AG09309 (cell line): Measurements from ENCODE around the gene CREG2.

Source experiments
- DNase-seq: peaks from one replicate; pipeline ENCODE4 v3.0.0-alpha.2; 2010; ENCODE audit warnings: low read depth
- H3K4me3 ChIP-seq: 2 replicates; pipeline ENCODE4 v1.5.1; 2011; ENCODE audit warnings: mild to moderate bottlenecking, low read depth, low read length, moderate library complexity; ENCODE audit not compliant: control insufficient read depth
- TF ChIP-seq, protein P1 (sequence below): IDR thresholded peaks from 2 replicates; pipeline ENCODE4 v1.5.1; 2011; ENCODE audit warnings: mild to moderate bottlenecking, low read depth, low read length, inconsistent platforms; ENCODE audit not compliant: insufficient read depth, control insufficient read depth; ENCODE audit errors: missing control alignments

CREG2 gene

DNA sequence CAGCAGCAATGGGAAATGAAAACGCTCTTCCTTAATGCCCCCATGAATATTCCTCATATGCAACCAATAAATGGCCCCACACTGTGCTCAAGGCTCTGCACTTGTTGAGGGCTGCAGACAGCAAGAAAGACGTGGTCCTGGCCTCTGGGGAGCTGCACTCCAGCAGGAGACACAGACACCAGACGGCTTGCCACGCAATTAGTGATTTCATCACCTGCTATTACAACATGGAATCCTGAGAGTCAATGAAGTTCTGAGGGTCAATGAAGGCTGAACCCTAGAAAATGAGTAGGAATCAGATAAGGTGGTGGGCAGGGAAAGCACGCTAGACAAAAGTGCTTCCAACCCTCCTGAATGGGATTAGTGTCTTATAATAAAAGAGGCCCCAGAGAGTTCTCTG is 18.9 kb downstream of the CREG2 start:
- TF ChIP-seq, protein P1, sequence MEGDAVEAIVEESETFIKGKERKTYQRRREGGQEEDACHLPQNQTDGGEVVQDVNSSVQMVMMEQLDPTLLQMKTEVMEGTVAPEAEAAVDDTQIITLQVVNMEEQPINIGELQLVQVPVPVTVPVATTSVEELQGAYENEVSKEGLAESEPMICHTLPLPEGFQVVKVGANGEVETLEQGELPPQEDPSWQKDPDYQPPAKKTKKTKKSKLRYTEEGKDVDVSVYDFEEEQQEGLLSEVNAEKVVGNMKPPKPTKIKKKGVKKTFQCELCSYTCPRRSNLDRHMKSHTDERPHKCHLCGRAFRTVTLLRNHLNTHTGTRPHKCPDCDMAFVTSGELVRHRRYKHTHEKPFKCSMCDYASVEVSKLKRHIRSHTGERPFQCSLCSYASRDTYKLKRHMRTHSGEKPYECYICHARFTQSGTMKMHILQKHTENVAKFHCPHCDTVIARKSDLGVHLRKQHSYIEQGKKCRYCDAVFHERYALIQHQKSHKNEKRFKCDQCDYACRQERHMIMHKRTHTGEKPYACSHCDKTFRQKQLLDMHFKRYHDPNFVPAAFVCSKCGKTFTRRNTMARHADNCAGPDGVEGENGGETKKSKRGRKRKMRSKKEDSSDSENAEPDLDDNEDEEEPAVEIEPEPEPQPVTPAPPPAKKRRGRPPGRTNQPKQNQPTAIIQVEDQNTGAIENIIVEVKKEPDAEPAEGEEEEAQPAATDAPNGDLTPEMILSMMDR: no peak
- H3K4me3 ChIP-seq: no peak overlapping the region
- no peak for DNase-seq

DNA sequence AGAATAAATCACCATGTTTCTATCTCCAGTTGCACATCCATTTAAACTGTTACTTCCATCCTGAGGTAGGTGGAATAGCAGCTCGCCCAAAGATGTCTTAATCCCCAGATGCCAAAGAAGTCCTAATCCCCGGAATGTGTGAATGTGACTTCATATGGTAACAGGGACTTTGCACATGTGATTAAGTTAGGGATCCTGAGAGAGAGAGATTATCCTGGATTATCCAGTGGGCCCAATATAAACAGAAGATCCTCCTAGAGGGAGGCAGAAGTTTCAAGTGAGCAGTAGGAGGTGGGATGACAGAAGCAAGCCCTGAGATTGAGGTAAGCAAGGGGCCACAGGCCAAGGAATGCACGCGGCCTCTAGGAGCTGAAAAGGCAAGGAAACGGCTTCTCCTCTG is 19.8 kb downstream of the CREG2 start:
- DNase-seq: no peak
- no peak overlapping the region for H3K4me3 ChIP-seq
- TF ChIP-seq, protein P1: no peak

- H3K4me3 ChIP-seq: no peak overlapping the region
- TF ChIP-seq, protein P1: no peak
- DNase-seq: no peak
These were observed 22.4 kb downstream of the CREG2 start for GRCh38 chr2:101364878-101365277.

- H3K4me3 ChIP-seq: no peak overlapping the region
- TF ChIP-seq, protein P1: no peak
- no peak for DNase-seq
These were observed 24.5 kb downstream of the CREG2 start for GRCh38 chr2:101362777-101363176.

- DNase-seq: no peak
- TF ChIP-seq, protein P1: no peak
- H3K4me3 ChIP-seq: no peak overlapping the region
These were observed 25.0 kb downstream of the CREG2 start for GRCh38 chr2:101362316-101362715.

DNA sequence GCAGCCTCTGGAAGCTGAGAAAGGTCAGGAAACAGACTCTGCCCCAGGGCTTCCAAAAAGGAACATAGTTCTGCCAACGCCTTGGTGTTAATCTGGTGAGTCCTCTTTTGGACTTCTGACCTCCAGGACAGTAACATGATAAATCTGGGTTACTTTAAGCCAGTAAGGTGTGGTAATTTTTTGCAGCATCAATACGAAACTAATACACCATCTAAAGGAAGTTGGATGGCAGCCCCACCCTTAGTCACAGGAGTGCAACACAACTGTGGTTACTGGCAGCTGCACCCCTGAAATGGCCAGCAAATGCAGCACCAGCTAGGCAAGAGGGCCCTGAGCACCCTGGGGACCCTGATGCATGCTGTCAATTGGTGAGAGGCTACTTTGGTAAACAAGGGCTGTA is 25.8 kb downstream of the CREG2 start:
- no peak overlapping the region for H3K4me3 ChIP-seq
- TF ChIP-seq, protein P1: no peak
- DNase-seq: no peak

DNA sequence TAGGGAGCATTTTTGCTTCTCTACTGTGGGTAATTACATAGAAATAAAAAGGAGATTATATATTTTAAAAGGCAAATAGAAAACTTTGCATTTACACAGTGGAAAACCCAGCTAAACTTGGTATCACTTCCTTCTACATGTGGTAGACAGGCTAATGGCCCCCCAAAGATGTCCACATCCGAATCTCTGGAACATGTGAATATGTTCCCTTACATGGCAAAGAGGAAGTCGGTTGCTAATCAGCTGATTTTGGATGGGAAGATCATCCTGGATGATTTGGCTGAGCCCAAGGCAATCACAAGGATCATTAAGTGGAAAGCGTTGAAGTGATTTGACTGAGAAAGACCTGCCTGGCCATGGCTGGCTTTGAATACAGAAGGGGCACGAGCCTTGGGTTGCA is 26.2 kb downstream of the CREG2 start:
- TF ChIP-seq, protein P1: no peak
- no peak for DNase-seq
- H3K4me3 ChIP-seq: no peak overlapping the region
